T-helper 17 cell (primary cell): ENCODE measurements around the gene FLOT2. TPM values are rescaled to one million over a fixed set of nuclear protein-coding genes. Genes with fewer than 3 reads are reported as not detected.
"Not testable (repeated sequence)": the region's sequence is repeated elsewhere in the genome, so short reads cannot be mapped to it uniquely, and the experiment has no call there.

Experiments
- ATAC-seq: fragments of 150-1000 bp; cut with Tn5 transposase; 2 replicates; pipeline ENCODE4 v1.10.0; 2021; ENCODE audit warnings: mild to moderate bottlenecking, moderate library complexity
- DNase-seq, 3 donors: peaks; one replicate each; pipeline versions ENCODE4 v3.0.0 to v3.0.0-alpha.2; 2020 to 2021
- H3K9me3 ChIP-seq: one replicate; pipeline ENCODE4 v1.7.0; 2013; ENCODE audit warnings: low read length, mild to moderate bottlenecking; ENCODE audit not compliant: control insufficient read depth, poor library complexity, severe bottlenecking
- H3K27ac Mint-ChIP-seq: one replicate; pipeline ENCODE4 v1.8.0; 2022; ENCODE audit warnings: mild to moderate bottlenecking, moderate library complexity, mixed read lengths
- H3K27me3 Mint-ChIP-seq: one replicate; pipeline ENCODE4 v1.8.0; 2022; ENCODE audit warnings: mixed read lengths
- H3K36me3 Mint-ChIP-seq: one replicate; pipeline ENCODE4 v1.8.0; 2022; ENCODE audit warnings: low read depth, mixed read lengths
- H3K4me1 Mint-ChIP-seq: one replicate; pipeline ENCODE4 v1.8.0; 2022; ENCODE audit warnings: mild to moderate bottlenecking, mixed read lengths
- H3K4me3 Mint-ChIP-seq: one replicate; pipeline ENCODE4 v1.8.0; 2022; ENCODE audit warnings: mild to moderate bottlenecking, moderate library complexity, mixed read lengths
- total RNA-seq, 4 donors: library from RNA in 2 of 4; stranded (reverse) in 2 of 4; gene quantifications; one replicate each; pipeline ENCODE4 v1.2.3 and lab custom pipeline; 2022 to 2026

FLOT2 gene, protein sequence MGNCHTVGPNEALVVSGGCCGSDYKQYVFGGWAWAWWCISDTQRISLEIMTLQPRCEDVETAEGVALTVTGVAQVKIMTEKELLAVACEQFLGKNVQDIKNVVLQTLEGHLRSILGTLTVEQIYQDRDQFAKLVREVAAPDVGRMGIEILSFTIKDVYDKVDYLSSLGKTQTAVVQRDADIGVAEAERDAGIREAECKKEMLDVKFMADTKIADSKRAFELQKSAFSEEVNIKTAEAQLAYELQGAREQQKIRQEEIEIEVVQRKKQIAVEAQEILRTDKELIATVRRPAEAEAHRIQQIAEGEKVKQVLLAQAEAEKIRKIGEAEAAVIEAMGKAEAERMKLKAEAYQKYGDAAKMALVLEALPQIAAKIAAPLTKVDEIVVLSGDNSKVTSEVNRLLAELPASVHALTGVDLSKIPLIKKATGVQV
- total RNA-seq = 100 to 1,000 TPM; 132 to 147 TPM
- total RNA-seq (lab: John Stamatoyannopoulos, UW) = 84.6 to 101 reads per million in 2 donors

DNA sequence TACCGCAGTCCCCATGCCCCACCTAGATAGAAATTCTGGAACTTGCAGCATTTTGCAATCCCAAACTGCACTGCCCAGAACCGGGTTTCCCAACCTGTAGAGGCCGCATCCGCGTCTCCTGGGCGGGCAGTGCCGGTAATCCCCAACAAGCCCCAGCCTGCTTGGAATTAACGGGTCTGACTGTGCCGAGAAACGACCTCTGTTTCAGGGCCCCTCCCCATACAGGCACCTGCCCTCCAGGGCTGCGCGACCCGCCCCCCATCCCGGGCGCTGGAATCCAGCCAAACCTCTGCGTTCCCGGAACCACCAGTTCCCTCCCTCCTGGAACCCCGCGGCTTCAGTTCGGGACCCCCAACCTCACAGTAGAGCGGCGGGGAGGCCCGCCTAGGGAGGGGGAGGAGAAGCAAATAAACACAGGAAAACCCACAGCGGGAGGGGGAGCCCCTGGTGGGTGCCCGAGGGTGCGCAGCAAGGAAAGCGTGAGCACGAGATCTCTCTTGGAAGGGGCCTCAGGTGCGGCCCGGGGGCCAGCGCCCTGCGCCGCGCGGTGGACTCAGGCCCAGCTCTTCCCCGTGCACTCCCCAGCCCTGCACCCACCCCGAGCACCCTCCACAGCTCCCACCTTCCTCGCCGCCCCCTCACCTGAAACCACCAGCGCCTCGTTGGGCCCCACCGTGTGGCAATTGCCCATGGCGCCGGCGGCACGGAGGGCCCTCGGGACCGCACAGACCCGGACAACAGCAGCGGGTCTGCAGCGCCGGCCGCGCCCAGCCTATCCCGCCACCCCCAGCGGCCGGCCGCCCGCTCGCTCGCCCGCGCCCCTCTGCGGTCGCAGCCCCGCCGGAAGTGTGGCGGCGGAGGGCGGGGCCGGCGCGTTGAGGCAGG is at the start of gene FLOT2:
Gene FLOT2, minus strand, starts transcription at position 850 of the 885 bp plus-strand sequence. Its CDS starts 159 bp downstream, at position 691.
- DNase-seq = peak; percentile 47 to 57 (median 53)
- no peaks in the 10 kb centered on the region for H3K9me3 ChIP-seq
- Mint-ChIP-seq H3K36me3 (peaks cover 5% of the 10 kb centered on the region), H3K27ac (peak within 1 kb of the TSS; percentile 98), H3K4me1 (peaks cover 52% of the 10 kb centered on the region), H3K27me3 (no peaks in the 10 kb centered on the region), H3K4me3 (peak within 1 kb of the TSS; percentile 97)
- ATAC-seq = peak; percentile 83

DNA sequence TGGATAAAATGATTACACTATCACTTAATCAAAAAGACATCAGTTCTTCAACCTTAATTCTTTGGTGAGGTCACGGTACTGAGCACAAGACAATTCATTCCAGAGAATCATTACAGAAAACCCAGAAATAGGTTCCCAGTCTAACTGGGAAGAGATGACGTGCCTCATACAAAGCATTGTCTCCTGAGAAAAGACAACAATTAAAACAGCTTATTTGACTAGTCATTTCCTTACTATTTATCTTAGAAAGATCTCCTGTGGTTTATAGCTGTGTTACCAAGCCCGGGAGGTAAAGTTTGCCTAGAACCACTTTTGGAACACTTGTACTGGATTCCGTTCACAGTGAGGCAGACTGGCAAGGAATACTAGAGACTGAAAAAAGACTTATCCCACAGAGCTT is 48.7 kb upstream of the FLOT2 start:
- ATAC-seq = peak; percentile 3
- peak overlapping the region; percentile 96 for H3K4me3 Mint-ChIP-seq
- peaks cover 2% of the 10 kb centered on the region for H3K36me3 Mint-ChIP-seq
- peak overlapping the region; percentile 98 for H3K27ac Mint-ChIP-seq
- H3K27me3 Mint-ChIP-seq = no peaks in the 10 kb centered on the region
- DNase-seq = no peak
- no peaks in the 10 kb centered on the region for H3K9me3 ChIP-seq
- H3K4me1 Mint-ChIP-seq = peaks cover 34% of the 10 kb centered on the region

DNA sequence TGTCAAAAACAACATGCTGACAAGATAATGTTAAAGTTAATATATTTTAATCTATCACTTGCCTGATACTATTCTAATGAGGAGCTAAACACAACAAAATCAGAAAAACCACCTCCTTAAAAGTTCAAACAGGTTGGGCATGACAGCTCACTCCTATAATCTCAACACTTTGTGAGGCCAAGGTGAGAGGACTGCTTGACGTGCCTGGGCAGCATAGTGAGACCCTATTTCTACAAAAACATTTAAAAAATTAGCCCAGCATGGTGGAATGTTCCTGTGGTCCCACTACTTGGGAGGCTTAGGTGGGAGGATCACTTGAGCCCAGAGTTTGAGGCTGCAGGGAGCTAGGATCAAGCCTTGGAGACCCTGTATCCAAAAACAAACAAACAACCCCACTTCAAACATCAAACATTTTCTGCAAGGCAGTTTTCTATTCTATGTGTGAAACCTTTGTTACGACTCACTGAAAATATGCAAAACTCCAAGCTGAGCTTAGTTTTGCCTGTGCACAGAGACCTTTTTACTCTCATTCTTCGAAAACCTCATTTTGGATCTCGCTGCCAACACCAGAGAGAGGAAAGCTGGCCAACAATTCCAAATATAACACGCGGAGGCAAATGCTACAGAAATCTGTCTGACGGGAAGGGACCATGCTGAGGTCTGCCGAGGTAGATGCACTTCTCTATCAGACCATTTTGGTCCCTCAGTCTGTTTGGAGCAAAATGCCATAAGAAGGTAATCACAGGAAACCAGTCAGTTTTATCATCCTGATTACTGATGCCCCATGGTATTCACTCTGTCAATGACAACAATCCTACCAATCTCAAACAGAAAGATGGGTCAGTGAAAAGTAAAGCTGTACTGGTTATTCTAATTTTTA is 47.6 kb upstream of the FLOT2 start:
- peak overlapping the region; percentile 98 for H3K27ac Mint-ChIP-seq
- no peaks in the 10 kb centered on the region for H3K27me3 Mint-ChIP-seq
- ATAC-seq (no peak), DNase-seq (no peak)
- H3K4me1 Mint-ChIP-seq = peaks cover 39% of the 10 kb centered on the region
- H3K4me3 Mint-ChIP-seq = peak overlapping the region; percentile 50
- H3K36me3 Mint-ChIP-seq = no peaks in the 10 kb centered on the region
- H3K9me3 ChIP-seq = no peaks in the 10 kb centered on the region

DNA sequence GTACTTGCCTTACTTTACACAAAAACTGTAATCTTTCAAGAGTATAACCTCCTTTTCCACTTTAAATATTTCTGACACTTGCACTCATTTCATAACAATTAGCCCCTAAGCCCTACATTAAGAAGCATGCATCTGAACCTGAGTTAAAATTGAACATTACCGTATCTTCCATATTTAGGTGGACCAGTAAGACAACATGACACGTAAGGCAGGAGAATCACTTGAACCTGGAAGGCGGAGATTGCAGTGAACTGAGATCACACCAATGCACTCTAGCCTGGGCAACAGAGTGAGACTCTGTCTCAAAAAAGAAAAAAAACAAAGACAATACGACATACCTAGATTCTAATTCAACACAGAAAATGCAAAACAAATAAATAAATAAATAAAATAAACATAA is 46.8 kb upstream of the FLOT2 start:
- no peak for ATAC-seq
- Mint-ChIP-seq H3K36me3 (no peaks in the 10 kb centered on the region), H3K4me3 (no peak overlapping the region), H3K27me3 (no peaks in the 10 kb centered on the region), H3K27ac (peak overlapping the region; percentile 98), H3K4me1 (peaks cover 43% of the 10 kb centered on the region)
- DNase-seq = no peak
- H3K9me3 ChIP-seq = no peaks in the 10 kb centered on the region

DNA sequence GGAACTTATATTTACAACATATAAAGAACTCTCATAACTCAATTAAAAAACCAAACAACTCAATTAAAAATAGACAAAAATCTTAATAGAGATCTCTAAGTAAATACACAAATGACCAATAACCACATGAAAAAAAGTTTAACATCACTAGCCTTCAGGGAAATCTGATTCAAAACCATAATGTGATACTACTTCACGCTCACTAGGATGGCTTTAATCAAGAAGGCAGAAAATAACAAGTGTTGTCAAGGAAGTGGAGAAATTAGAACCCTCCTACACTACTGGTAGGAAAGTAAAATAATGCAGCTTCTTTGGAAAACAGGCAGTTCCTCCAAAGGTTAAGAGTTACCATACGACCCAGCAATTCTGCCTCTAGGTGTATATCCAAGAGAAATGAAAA is 45.4 kb upstream of the FLOT2 start:
- H3K4me1 Mint-ChIP-seq = peaks cover 40% of the 10 kb centered on the region
- DNase-seq (no peak), ATAC-seq (no peak)
- no peaks in the 10 kb centered on the region for H3K27me3 Mint-ChIP-seq
- no peaks in the 10 kb centered on the region for H3K36me3 Mint-ChIP-seq
- no peak overlapping the region for H3K27ac Mint-ChIP-seq
- no peak overlapping the region for H3K4me3 Mint-ChIP-seq
- H3K9me3 ChIP-seq = no peaks in the 10 kb centered on the region

DNA sequence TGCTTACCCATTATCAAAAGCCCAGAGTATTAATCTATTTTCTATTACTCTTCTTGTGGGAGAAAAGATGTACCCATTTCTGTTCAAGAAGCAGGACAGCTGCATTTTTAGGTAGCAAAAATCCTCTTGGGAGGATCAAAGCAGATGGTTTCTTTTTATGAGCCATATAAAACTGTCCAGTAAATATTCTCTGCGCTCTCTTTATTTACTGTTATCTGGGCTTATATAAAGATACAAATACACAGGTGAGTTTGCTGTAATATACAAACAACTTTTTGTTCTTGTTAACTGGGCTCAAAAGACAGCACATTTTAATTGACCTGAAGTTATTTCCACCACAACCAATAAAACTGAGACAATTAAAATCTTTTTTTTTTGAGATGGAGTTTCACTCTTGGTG is 43.7 kb upstream of the FLOT2 start:
- Mint-ChIP-seq H3K27me3 (no peaks in the 10 kb centered on the region), H3K4me3 (no peak overlapping the region), H3K4me1 (peaks cover 42% of the 10 kb centered on the region), H3K36me3 (no peaks in the 10 kb centered on the region), H3K27ac (no peak overlapping the region)
- DNase-seq = no peak
- H3K9me3 ChIP-seq = no peaks in the 10 kb centered on the region
- ATAC-seq = no peak

DNA sequence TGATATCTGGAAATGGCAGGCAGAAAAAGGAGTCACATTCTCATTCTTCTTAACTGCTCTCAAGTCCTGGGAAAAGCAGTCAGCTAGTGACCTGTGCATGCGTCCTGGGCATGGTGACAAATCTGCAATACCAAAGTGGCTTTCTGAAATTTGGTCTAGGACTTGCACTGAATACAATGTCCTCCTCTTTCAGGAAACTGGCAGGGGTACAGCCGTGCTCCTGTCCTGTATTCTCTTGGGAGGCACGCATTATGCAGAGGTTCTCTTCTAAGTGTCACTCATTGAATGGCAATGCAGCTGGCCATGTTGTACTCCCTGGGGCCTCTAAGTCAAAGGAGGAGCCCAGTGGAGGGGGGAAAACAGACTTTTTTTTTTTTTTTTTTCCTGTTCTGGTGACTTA is 43.1 kb upstream of the FLOT2 start:
- Mint-ChIP-seq H3K27ac (no peak overlapping the region), H3K27me3 (no peaks in the 10 kb centered on the region), H3K36me3 (no peaks in the 10 kb centered on the region), H3K4me1 (peaks cover 41% of the 10 kb centered on the region), H3K4me3 (peak overlapping the region; percentile 36)
- DNase-seq (no peak), ATAC-seq (no peak)
- H3K9me3 ChIP-seq = no peaks in the 10 kb centered on the region

DNA sequence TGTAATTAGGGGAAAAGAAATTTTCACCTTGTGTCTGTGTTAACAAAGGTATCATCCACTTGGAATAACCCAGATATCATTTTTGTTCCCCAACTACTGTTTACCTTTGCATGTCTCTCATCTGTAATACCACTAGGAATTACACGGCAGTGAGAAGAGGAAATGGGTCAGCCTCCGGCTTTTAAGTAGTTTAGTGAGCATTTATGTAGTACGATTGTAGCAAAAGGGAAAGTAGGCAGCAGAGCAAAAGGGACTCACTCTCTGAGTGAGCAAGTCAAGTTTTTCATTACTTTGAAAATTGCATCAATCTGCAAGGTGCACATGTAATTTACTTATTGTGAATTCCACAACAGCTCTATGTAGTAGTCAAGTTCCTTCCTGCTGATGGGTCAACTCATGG is 42.6 kb upstream of the FLOT2 start:
- no peaks in the 10 kb centered on the region for H3K27me3 Mint-ChIP-seq
- peak overlapping the region; percentile 36 for H3K4me3 Mint-ChIP-seq
- H3K27ac Mint-ChIP-seq = no peak overlapping the region
- H3K9me3 ChIP-seq = no peaks in the 10 kb centered on the region
- H3K36me3 Mint-ChIP-seq = no peaks in the 10 kb centered on the region
- H3K4me1 Mint-ChIP-seq = peaks cover 40% of the 10 kb centered on the region
- ATAC-seq = peak; percentile 59
- DNase-seq = no peak

DNA sequence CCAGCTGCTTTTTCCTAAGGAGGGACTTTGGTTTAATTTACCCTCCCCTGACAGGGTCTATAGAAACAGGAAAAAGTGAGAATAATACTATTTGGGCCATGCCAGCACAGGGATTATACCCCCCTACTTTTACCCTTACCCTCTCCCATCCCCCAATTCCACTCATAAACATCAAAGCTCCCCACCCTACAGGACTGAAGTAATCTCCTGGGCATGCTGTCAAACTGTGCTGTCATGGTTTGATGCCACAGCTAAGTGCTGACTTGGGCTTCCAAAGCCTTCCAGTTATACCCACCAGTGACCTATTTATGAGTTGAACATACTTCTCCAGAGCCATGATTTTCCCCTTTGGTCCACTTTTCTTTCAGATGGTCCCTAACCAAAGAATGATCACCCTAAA is 41.0 kb upstream of the FLOT2 start:
- H3K36me3 Mint-ChIP-seq = no peaks in the 10 kb centered on the region
- peak overlapping the region; percentile 74 for H3K27ac Mint-ChIP-seq
- H3K4me3 Mint-ChIP-seq = no peak overlapping the region
- peaks cover 43% of the 10 kb centered on the region for H3K4me1 Mint-ChIP-seq
- no peak for DNase-seq
- no peak for ATAC-seq
- no peaks in the 10 kb centered on the region for H3K27me3 Mint-ChIP-seq
- H3K9me3 ChIP-seq = no peaks in the 10 kb centered on the region

DNA sequence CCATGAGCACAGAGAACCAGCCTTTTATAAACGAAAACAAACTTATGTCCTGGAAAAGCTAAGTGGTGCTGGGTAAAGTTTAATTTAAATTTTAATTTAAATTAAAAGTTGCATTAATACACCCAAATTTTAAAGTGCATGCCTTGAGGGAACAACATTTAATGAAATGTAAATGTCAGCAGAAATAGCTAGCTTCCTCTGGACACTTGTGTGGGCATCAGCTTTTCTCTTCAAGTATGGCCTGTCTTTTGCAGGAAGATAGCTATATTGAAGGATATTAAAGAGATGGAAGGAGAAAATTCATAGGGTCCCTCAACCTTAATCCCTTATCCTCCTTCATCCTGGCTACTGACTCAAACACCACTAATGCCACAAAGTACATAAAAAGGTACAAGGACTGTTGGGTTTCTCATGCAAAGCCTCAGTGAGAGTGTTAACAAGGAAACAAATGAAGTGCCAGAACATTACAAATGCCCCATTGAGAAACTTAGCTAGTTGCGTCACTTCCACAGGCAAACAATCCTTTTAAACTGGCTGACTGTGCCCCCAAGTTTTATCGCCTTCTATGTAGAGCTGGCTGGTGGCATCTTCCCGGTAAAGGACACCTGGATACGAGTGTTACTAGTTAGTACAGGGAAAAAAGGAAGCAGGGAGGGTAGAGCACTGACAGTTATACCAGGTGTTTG is 39.7 kb upstream of the FLOT2 start:
- Mint-ChIP-seq H3K27me3 (no peaks in the 10 kb centered on the region), H3K4me3 (no peak overlapping the region), H3K27ac (peak overlapping the region; percentile 85), H3K4me1 (peaks cover 43% of the 10 kb centered on the region), H3K36me3 (no peaks in the 10 kb centered on the region)
- no peak for ATAC-seq
- no peaks in the 10 kb centered on the region for H3K9me3 ChIP-seq
- no peak for DNase-seq

DNA sequence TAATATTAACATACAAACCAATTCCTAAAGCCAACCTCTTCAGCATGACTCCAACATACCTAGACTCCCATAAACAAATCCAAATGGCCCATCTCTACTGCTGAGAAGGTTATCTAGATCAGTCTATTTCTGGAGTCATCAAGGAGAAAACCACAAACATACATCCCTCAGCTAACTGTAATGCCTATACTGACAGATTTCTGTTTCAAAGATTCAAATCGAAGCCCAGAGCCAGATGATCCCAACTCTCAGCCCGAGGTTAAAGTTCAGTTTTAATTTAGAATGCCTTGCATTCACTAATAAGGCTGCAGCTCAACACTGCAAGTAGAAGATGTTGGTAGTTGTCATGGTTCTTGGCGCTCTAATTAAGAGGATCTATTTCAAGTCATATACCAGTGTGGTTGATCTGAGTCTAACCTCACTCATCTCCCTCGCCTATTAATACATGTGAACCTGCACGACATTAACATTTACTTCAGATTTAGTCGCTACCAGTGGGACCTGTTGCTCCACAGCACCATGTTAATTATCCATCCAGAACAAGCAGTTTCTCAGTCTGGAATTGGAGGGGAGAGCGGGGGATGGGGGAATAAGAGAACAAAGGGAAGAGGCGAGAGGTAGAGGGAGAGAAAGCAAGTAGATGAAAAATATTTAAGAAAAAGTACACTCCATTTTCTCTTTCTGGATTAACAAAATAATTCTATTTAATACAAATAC is 38.4 kb upstream of the FLOT2 start:
- H3K9me3 ChIP-seq = no peaks in the 10 kb centered on the region
- Mint-ChIP-seq H3K4me3 (no peak overlapping the region), H3K36me3 (no peaks in the 10 kb centered on the region), H3K27ac (peak overlapping the region; percentile 85), H3K27me3 (no peaks in the 10 kb centered on the region), H3K4me1 (peaks cover 39% of the 10 kb centered on the region)
- ATAC-seq = no peak
- DNase-seq = no peak

DNA sequence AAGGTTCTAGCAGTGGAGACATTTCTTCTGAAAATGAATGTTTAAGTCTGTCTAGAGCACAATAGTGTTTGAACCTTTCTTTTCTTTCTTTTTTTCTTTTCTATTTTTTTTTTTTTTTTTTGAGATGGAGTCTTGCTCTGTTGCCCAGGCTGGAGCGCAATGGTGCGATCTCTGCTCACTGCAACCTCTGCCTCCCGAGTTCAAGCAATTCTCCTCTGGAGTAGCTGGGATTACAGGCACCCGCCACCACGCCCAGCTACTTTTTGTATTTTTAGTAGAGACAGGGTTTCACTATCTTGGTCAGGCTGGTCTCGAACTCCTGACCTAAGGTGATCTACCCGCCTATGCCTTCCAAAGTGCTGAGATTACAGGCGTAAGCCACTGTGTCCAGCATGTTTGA is 37.0 kb upstream of the FLOT2 start:
- peaks cover 36% of the 10 kb centered on the region for H3K4me1 Mint-ChIP-seq
- ATAC-seq, H3K9me3 ChIP-seq, H3K36me3 Mint-ChIP-seq, DNase-seq, H3K4me3 Mint-ChIP-seq, H3K27me3 Mint-ChIP-seq: not testable (repeated sequence)
- H3K27ac Mint-ChIP-seq = peak overlapping the region; percentile 85
